T47D (cell line): ENCODE data around the gene ABCB9.
"Not testable (repeated sequence)": the region's sequence is repeated elsewhere in the genome, so short reads cannot be mapped to it uniquely, and the experiment has no call there.

Source experiments
- DNase-seq, 2 experiments: peaks; one replicate each; pipeline versions ENCODE4 v3.0.0 to v3.0.0-alpha.2; 2011 to 2012; ENCODE audit warnings: low read depth in 1 of 2, low spot score in 1 of 2
- JUND ChIP-seq: IDR thresholded peaks from 2 replicates; pipeline ENCODE4 v1.6.1; 2012; ENCODE audit warnings: low read depth
- in situ Hi-C: cut with HindIII; loops from 2 replicates; pipeline ENCODE4 v1.10.0; 2016; ENCODE audit warnings: low sequenced_read_pairs, low pct_unique_long_range_greater_than_20kb

Gene ABCB9

DNA sequence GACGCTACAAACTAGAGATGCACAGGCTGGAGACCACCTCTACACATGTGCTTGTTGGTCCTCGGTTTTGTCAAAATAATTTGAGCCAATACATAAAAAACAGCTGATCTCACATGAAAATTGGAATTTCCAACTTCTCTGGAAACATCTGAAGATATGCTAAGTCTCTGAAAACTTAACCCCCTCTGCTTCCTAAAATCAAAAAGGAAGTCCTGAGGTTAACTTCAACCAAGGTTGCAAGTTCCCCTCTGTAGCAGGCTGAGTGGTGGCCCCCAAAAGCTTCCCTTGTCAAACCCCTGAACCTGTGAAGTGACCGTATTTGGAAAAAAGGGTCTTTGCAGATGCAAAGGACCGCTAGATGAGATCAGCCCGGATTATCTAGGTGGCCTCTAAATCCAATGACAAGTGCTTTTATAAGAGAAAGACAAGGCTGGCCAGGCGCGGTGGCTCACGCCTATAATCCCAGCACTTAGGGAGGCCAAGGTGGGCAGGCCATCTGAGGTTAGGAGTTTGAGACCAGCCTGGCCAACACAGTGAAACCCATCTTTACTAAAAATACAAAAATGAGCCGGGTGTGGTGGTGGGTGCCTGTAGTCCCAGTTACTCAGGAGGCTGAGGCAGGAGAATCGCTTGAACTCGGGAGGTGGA is 38.4 kb downstream of the ABCB9 start:
- TF ChIP-seq JUND: no peak
- DNase-seq: no peak
- in situ Hi-C loops: no loop called here

DNA sequence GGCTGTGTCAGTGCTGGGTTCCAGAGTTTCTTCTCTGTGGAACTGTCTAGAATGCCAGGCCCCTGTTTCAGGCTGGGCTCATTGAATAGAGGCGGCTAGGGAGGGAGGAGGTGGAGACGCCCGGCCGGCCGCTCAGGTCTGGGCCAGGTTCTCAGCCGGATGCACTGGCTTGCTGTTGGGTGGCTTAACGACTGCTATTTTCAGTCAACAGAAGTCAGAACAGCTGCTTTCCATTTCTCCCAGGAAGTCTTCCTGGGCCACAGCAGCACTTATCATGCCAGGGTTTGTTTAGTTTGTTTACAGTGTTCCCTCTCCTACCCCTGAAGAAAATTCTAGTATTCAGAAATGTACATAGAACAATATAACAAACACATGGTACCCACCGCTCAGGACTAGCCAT is 44.3 kb downstream of the ABCB9 start:
- TF ChIP-seq JUND: no peak
- in situ Hi-C loops: no loop called here
- DNase-seq: no peak

DNA sequence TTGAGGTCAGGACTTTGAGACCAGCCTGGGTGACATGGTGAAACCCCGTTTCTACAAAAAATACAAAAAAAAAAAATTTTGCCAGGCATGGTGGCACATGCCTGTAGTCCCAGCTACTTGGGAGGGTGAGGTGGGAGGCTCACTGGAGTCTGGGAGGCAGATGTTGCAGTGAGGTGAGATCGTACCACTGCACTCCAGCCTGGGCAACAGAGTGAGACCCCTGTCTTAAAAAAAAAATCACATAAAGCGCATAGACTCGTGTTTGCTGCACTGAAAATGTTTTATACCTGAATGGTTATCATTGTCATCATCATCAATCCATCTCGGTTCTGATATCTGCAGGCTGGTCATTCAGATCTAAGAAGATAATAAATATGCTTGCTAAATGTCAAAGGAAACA is 45.6 kb downstream of the ABCB9 start:
- DNase-seq: no peak
- in situ Hi-C loops: no loop called here
- no peak for TF ChIP-seq JUND

DNA sequence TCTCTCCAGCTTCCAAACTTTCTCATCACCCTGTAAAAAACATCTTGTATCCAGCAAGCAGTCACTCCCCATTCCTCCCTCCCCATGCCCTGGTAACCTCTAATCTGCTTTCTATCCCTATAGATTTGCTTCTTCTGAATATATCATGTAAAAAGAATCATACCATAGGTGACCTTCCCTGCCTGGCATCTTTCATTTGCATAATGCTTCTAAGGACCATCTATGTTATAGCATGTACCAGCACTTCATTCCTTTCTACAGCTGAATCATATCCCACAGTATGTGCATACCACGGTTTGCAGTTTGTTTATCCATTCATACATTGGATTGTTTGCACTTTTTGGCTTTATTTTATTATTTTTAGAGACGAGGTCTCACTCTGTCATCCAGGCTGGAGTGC is 47.4 kb downstream of the ABCB9 start:
- TF ChIP-seq JUND: no peak
- in situ Hi-C loops: no loop called here
- DNase-seq: no peak

DNA sequence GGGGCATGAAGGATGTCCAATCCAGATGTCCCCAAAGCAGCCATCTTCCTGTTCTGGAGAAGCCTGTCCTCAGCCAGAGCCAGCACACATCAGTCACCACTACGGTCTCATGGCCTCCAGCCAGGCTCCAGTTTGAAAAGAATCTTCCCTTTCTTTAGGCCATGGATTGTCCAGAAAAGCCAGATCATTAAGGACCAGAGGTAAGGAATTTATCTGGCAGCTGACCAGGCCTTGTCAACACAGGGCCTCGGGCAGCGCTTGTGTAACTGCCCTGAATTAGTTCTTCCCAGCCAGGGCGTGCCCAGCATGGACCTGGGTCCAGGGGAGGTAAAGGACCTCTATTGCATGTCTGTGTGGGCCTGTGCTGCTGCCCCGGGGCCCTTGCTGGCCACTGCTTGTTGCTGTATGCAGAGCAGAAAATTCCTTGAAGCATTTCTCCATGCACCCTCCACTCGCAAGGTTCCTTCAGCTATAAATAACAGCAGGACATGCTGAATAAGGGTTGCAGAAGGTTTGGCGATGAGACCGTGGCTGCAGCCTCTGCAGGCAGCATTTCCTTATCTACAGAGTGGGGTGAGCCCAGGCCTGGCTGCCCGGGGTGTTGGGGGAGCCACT is 48.6 kb downstream of the ABCB9 start:
- 0 out of 2 replicates have a peak, but pooled peaks have one; percentile 22 for TF ChIP-seq JUND
- in situ Hi-C loops: no loop called here
- DNase-seq: peak; percentile 69 to 93

DNA sequence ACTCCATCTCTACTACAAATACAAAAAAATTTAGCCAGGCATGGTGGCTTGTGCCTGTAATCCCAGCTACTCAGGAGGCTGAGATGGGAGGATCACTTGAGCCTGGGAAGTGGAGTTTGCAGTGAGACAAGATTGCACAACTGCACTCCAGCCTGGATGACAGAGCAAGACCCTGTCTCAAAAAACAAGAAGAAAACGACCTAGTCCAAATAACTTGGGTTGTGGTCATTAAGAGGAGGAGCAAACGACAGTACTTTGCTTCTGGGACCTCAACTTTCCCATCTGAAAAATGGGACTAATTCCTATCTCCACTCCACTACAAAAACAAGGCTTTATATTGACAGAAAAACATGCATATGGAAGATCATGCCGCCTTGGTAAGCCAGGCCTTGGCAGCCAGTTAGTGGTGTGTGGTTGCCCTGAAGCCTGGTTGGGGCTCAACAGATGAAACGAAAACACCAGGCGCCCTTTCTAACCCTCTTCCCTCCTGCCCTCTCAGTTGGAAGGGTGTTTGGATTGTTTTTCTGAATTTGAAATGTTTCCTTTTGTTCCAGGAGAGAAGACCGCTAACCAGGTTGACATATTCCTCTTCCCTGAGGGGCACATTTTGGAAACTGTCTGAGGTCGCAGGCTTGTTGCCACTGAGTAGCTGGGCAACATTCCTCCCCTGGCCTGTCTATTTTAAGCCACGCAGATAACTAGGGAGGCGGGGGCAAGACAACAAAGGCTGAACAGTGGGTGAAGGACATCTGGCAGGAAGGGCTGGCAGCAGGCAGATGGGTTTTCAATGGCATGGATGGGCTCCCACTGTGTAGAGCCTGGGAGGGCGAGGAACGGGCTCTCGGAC is 56.6 kb downstream of the ABCB9 start:
- peak in 1 of 2 experiments; percentile 51 for DNase-seq

DNA sequence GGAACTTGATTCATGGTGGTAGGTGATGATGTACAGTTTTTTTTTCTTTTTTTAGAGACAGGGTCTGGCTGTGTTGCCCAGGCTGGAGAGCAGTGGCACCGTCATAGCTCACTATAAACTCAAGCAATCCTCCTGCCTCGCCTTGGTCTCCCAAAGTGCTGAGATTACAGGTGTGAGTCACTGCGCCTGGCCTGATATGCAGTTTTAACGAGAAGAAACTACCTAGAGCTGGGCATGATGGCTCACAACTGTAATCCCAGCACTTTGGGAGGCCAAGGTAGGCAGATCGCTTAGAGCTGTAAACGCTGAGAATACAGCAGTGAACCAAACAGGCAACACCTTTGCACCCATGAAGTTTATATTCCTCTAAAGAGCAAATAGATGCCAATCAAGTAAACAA is 57.3 kb downstream of the ABCB9 start:
- no peak for TF ChIP-seq JUND
- DNase-seq: no peak
- in situ Hi-C loops: no loop called here

More for the DNA sequence above, 56.6 kb downstream of the ABCB9 start:
- no peak for TF ChIP-seq JUND
- in situ Hi-C loops: no loop called here

DNA sequence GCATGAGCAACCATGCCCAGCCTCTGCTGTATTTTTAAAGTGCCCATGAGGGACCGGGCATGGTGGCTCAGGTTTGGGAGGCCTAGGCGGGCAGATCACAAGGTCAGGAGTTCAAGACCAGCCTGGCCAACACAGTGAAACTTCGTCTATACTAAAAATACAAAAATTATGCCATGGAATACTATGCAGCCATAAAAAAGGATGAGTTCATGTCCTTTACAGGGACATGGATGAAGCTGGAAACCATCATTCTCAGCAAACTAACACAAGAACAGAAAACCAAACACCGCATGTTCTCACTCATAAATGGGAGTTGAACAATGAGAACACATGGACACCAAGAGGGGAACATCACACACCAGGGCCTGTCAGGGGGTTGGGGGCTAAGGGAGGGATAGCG is 61.0 kb downstream of the ABCB9 start:
- in situ Hi-C loops, DNase-seq: not testable (repeated sequence)

DNA sequence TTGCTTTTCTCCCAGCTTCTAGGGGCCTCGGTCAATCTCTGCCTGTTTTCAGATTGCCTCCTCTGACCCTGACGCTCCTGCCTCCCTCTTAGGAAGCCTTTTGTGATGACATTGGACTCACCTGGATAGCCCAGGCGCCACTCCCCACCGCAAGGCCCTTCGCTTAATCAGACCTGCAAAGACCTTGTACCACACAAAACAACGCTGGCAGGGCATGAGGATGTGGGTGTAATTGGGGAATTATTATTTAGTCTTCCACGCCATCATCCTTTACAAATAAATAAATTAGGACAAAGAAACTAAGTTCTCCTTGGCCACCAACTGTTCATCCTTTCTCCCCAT is 62.6 kb downstream of the ABCB9 start:
- no peak for TF ChIP-seq JUND
- in situ Hi-C loops: no loop called here
- no peak for DNase-seq

DNA sequence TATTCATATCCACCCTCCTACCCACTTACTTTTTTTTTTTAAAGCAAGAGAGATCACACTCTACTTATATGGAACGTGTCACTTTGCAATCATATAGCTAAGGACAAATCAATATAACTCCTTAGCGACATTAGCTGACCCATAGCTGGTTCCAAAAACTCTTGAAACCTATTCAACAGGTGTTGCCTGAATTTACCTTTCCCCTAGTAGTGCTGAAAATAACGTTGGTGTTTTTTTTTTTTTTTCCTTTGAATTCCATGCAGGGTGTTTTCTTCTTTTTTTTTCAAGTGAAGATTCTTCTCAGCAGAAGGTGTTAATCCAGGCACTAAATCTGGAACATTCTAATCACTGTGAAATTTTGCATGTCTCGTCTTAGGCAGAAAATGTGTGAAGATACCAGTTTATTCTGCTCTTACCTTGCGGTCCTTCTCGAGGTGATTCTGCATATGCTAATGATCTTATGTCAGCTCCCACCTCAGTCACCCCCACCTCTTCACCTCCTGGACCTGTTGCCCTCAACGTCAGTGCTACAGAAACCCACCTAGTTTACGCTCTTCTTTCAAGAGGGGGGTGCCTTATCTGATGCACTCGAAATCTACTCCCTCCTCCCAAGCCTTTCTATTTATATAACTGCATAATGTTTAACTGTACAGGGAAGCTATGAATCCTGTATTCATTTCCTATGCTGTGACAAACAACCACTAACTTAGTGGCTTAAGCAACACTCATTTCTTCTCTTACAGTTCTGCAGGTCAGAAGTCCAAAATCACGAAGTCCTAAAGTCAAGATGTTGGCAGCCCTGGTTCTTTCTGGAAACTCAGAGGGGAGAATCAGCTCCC is 63.2 kb downstream of the ABCB9 start:
- in situ Hi-C loops: no loop called here
- no peak for TF ChIP-seq JUND

DNA sequence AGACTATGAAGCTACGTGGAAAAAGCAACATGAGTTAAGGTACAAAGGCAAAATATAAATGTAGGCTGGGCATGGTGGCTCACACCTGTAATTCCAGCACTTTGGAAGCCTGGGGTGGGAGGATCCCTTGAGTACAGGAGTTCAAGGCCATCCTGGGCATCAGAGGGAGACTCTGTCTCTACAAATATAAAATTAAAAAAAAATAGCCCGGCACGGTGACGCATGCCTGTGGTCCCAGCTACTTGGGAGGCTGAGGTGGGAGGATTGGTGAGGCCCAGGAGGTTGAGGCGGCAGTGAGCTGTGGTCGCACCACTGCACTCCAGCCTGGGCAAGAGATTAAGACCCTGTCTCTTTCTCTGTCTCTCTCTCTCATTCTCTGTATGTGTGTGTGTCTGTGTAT is 66.4 kb downstream of the ABCB9 start:
- in situ Hi-C loops: no loop called here
- no peak for TF ChIP-seq JUND
- DNase-seq: no peak

More for the DNA sequence above, 63.2 kb downstream of the ABCB9 start:
- DNase-seq: no peak

DNA sequence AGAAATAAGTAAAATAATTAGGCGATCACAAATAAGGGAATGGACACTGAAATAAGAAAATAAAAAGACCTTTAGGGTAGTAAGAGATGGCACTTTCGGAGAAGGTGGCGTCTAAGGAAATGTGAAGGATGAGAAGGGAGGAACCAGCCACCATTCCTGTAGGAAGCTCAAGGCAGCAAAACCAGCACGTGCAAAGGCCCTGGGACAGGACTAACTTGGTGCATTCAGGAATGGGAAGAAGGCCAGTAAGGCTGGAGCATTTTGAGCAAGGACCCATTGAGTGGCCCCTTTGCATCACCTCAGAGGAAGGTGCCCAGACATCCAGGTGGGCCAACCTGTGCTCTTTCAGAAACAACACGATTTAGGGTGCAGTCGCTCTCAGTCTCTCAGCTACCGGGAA is 69.6 kb downstream of the ABCB9 start:
- no peak for DNase-seq

More for the DNA sequence above, 69.6 kb downstream of the ABCB9 start:
- no peak for TF ChIP-seq JUND
- in situ Hi-C loops: no loop called here
